HEK293 (cell line): ENCODE data around the gene C1QTNF4.
A peak's percentile ranks its signal among the peaks of the same experiment; 100 is the strongest.

ENCODE experiments used
- EGR2 ChIP-seq: fragments of 450-650 bp; formaldehyde crosslinking; IDR thresholded peaks from 2 replicates; pipeline ENCODE4 v1.5.1; 2016; ENCODE audit warnings: low read depth, missing biosample characterization, missing genetic modification characterization
- HOXC10 ChIP-seq: sonication (generic); formaldehyde crosslinking; IDR thresholded peaks from 2 replicates; pipeline ENCODE4 v1.8.1; 2023; ENCODE audit warnings: mild to moderate bottlenecking, missing genetic modification reagents
- INSM2 ChIP-seq: fragments of 450-650 bp; formaldehyde crosslinking; IDR thresholded peaks from 2 replicates; pipeline ENCODE4 v1.5.1; 2016; ENCODE audit warnings: missing biosample characterization, missing genetic modification characterization
- KLF10 ChIP-seq: fragments of 450-650 bp; IDR thresholded peaks from 2 replicates; pipeline ENCODE4 v1.5.1; 2018; ENCODE audit warnings: missing biosample characterization, mild to moderate bottlenecking, missing genetic modification characterization
- PRDM1 ChIP-seq: fragments of 450-650 bp; formaldehyde crosslinking; IDR thresholded peaks from 2 replicates; pipeline ENCODE4; 2016; ENCODE audit warnings: missing biosample characterization, missing genetic modification characterization
- PRDM4 ChIP-seq: fragments of 450-650 bp; formaldehyde crosslinking; IDR thresholded peaks from 2 replicates; pipeline ENCODE4 v1.5.1; 2017; ENCODE audit warnings: missing biosample characterization, missing genetic modification characterization
- SP7 ChIP-seq: fragments of 450-650 bp; formaldehyde crosslinking; IDR thresholded peaks from 2 replicates; pipeline ENCODE4 v1.5.1; 2016; ENCODE audit warnings: missing biosample characterization, missing genetic modification characterization
- YY1 ChIP-seq: fragments of 450-650 bp; formaldehyde crosslinking; IDR thresholded peaks from 2 replicates; pipeline ENCODE4 v1.5.1; 2018; ENCODE audit warnings: missing biosample characterization, missing genetic modification characterization
- ZBTB48 ChIP-seq: fragments of 450-650 bp; formaldehyde crosslinking; IDR thresholded peaks from 2 replicates; pipeline ENCODE4 v1.5.1; 2016; ENCODE audit warnings: missing biosample characterization, missing genetic modification characterization
- ZFHX2 ChIP-seq: fragments of 450-650 bp; formaldehyde crosslinking; conservative IDR thresholded peaks from 2 replicates; pipeline ENCODE4 v1.5.1; 2016; ENCODE audit warnings: missing biosample characterization, missing genetic modification characterization
- ZIC2 ChIP-seq: fragments of 450-650 bp; formaldehyde crosslinking; IDR thresholded peaks from 2 replicates; pipeline ENCODE4 v1.5.1; 2016; ENCODE audit warnings: missing biosample characterization, missing genetic modification characterization
- ZNF146 ChIP-seq: fragments of 450-650 bp; formaldehyde crosslinking; IDR thresholded peaks from 2 replicates; pipeline ENCODE4 v1.5.1; 2016; ENCODE audit warnings: missing biosample characterization, missing genetic modification characterization
- ZNF155 ChIP-seq: fragments of 450-650 bp; formaldehyde crosslinking; IDR thresholded peaks from 2 replicates; pipeline ENCODE4 v1.5.1; 2016; ENCODE audit warnings: missing biosample characterization, missing genetic modification characterization
- ZNF169 ChIP-seq: fragments of 450-650 bp; formaldehyde crosslinking; IDR thresholded peaks from 2 replicates; pipeline ENCODE4 v1.5.1; 2016; ENCODE audit warnings: missing biosample characterization, missing genetic modification characterization
- ZNF19 ChIP-seq: fragments of 450-650 bp; formaldehyde crosslinking; IDR thresholded peaks from 2 replicates; pipeline ENCODE4; 2016; ENCODE audit warnings: missing biosample characterization, missing genetic modification characterization, low read depth
- ZNF223 ChIP-seq: fragments of 450-650 bp; formaldehyde crosslinking; IDR thresholded peaks from 2 replicates; pipeline ENCODE4 v1.5.1; 2016; ENCODE audit warnings: missing biosample characterization, missing genetic modification characterization
- ZNF266 ChIP-seq: fragments of 450-650 bp; formaldehyde crosslinking; IDR thresholded peaks from 2 replicates; pipeline ENCODE4 v1.5.1; 2016; ENCODE audit warnings: missing biosample characterization, missing genetic modification characterization, low read depth
- ZNF280C ChIP-seq: fragments of 450-650 bp; formaldehyde crosslinking; IDR thresholded peaks from 2 replicates; pipeline ENCODE4 v1.5.1; 2016; ENCODE audit warnings: missing biosample characterization, missing genetic modification characterization
- ZNF335 ChIP-seq: fragments of 450-650 bp; formaldehyde crosslinking; conservative IDR thresholded peaks from 2 replicates; pipeline ENCODE4 v1.5.1; 2016; ENCODE audit warnings: missing biosample characterization, missing genetic modification characterization
- ZNF404 ChIP-seq: fragments of 450-650 bp; formaldehyde crosslinking; IDR thresholded peaks from 2 replicates; pipeline ENCODE4 v1.5.1; 2017; ENCODE audit warnings: missing biosample characterization, missing genetic modification characterization
- ZNF449 ChIP-seq: fragments of 450-650 bp; formaldehyde crosslinking; IDR thresholded peaks from 2 replicates; pipeline ENCODE4 v1.5.1; 2017; ENCODE audit warnings: missing biosample characterization, mild to moderate bottlenecking, missing genetic modification characterization, moderate library complexity
- ZNF501 ChIP-seq: fragments of 450-650 bp; formaldehyde crosslinking; IDR thresholded peaks from 2 replicates; pipeline ENCODE4 v1.5.1; 2016; ENCODE audit warnings: missing biosample characterization, missing genetic modification characterization
- ZNF544 ChIP-seq: fragments of 450-650 bp; formaldehyde crosslinking; IDR thresholded peaks from 2 replicates; pipeline ENCODE4 v1.5.0; 2017; ENCODE audit warnings: missing biosample characterization, missing genetic modification characterization
- ZNF549 ChIP-seq: fragments of 450-650 bp; IDR thresholded peaks from 2 replicates; pipeline ENCODE4 v1.5.1; 2018; ENCODE audit warnings: missing biosample characterization, missing genetic modification characterization, mild to moderate bottlenecking, inconsistent platforms, moderate library complexity
- ZNF621 ChIP-seq: fragments of 450-650 bp; formaldehyde crosslinking; IDR thresholded peaks from 2 replicates; pipeline ENCODE4 v1.5.1; 2017; ENCODE audit warnings: missing biosample characterization, missing genetic modification characterization
- ZNF623 ChIP-seq: fragments of 450-650 bp; formaldehyde crosslinking; IDR thresholded peaks from 2 replicates; pipeline ENCODE4 v1.5.1; 2016; ENCODE audit warnings: missing biosample characterization, missing genetic modification characterization
- ZNF624 ChIP-seq: fragments of 450-650 bp; formaldehyde crosslinking; IDR thresholded peaks from 2 replicates; pipeline ENCODE4 v1.5.1; 2017; ENCODE audit warnings: missing biosample characterization, missing genetic modification characterization
- ZNF660 ChIP-seq: fragments of 450-650 bp; IDR thresholded peaks from 2 replicates; pipeline ENCODE4 v1.5.1; 2018; ENCODE audit warnings: missing biosample characterization, mild to moderate bottlenecking, missing genetic modification characterization
- ZNF664 ChIP-seq: fragments of 450-650 bp; formaldehyde crosslinking; IDR thresholded peaks from 2 replicates; pipeline ENCODE4 v1.5.1; 2016; ENCODE audit warnings: missing biosample characterization, missing genetic modification characterization
- ZNF692 ChIP-seq: fragments of 450-650 bp; formaldehyde crosslinking; IDR thresholded peaks from 2 replicates; pipeline ENCODE4 v1.5.1; 2016; ENCODE audit warnings: missing biosample characterization, missing genetic modification characterization
- ZNF791 ChIP-seq: fragments of 450-650 bp; formaldehyde crosslinking; IDR thresholded peaks from 2 replicates; pipeline ENCODE4 v1.5.1; 2016; ENCODE audit warnings: missing biosample characterization, missing genetic modification characterization
- ZNF792 ChIP-seq: fragments of 450-650 bp; formaldehyde crosslinking; IDR thresholded peaks from 2 replicates; pipeline ENCODE4 v1.5.1; 2016; ENCODE audit warnings: missing biosample characterization, missing genetic modification characterization
- ZNF830 ChIP-seq: fragments of 450-650 bp; IDR thresholded peaks from 2 replicates; pipeline ENCODE4 v1.5.0; 2018; ENCODE audit warnings: missing biosample characterization, missing genetic modification characterization, low read depth, mild to moderate bottlenecking, moderate library complexity

Gene C1QTNF4

GRCh38 chr11:47552566-47553405 is 41.4 kb downstream of the C1QTNF4 start, which contains the start of gene CELF1 (continued):
- TF ChIP-seq ZNF155 (tag by site-specific recombination) (no peak), ZNF621 (tag by site-specific recombination) (no peak), ZNF660 (peak; percentile 83), KLF10 (tag by site-specific recombination) (no peak), SP7 (tag by site-specific recombination) (0 out of 2 replicates have a peak, but pooled peaks have one; percentile 14), ZNF664 (no peak), ZNF792 (tag by site-specific recombination) (no peak), ZNF692 (tag by site-specific recombination) (no peak), ZNF624 (tag by site-specific recombination) (no peak), PRDM1 (no peak), ZIC2 (tag by site-specific recombination) (no peak), ZNF623 (tag by site-specific recombination) (no peak), ZBTB48 (tag by site-specific recombination) (no peak; the same call in none of the 2 replicates), ZNF266 (tag by site-specific recombination) (no peak), ZNF169 (no peak), PRDM4 (tag by site-specific recombination) (no peak), EGR2 (no peak), YY1 (tag by site-specific recombination) (peak; percentile 70), ZNF544 (tag by site-specific recombination) (no peak), ZNF223 (tag by site-specific recombination) (no peak), ZNF501 (tag by site-specific recombination) (peak; percentile 72; the same call in 1 of the 2 replicates), ZNF449 (tag by site-specific recombination) (no peak), ZNF19 (tag by site-specific recombination) (no peak), ZNF830 (tag by site-specific recombination) (no peak), ZNF335 (peak; percentile 67; the same call in 1 of the 2 replicates), INSM2 (tag by site-specific recombination) (no peak), ZNF280C (tag by site-specific recombination) (no peak), ZFHX2 (no peak), ZNF404 (no peak), ZNF791 (tag by site-specific recombination) (no peak), ZNF146 (tag by site-specific recombination) (no peak), HOXC10 (CRISPR knock-in tag) (no peak), ZNF549 (no peak)
